GM18511 (cell line): ENCODE results near the gene PRR18.

ENCODE experiments used
- ATAC-seq: cut with Tn5 transposase; IDR thresholded peaks from one replicate; pipeline ENCODE4 v1.9.1; 2021; ENCODE audit warnings: mild to moderate bottlenecking, moderate library complexity; ENCODE audit not compliant: unreplicated experiment

The PRR18 gene

DNA sequence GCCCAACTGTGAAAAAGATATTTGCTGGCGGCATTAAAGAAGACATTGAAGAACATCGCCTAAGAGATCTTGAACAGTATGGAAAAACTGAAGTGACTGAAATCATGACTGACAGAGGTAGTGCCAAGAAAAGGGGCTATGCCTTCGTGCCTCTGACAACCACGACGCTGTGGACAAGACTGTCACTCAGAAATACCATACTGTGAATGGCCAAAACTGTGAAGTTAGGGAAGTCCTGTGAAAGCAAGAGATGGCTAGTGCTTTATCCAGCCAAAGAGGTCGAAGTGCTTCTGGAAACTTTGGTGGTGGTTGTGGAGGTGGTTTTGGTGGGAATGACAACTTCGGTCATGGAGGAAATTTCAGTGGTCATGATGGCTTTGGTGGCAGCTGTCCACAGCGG, 26.7 kb upstream of the PRR18 start:
- no peak for ATAC-seq

DNA sequence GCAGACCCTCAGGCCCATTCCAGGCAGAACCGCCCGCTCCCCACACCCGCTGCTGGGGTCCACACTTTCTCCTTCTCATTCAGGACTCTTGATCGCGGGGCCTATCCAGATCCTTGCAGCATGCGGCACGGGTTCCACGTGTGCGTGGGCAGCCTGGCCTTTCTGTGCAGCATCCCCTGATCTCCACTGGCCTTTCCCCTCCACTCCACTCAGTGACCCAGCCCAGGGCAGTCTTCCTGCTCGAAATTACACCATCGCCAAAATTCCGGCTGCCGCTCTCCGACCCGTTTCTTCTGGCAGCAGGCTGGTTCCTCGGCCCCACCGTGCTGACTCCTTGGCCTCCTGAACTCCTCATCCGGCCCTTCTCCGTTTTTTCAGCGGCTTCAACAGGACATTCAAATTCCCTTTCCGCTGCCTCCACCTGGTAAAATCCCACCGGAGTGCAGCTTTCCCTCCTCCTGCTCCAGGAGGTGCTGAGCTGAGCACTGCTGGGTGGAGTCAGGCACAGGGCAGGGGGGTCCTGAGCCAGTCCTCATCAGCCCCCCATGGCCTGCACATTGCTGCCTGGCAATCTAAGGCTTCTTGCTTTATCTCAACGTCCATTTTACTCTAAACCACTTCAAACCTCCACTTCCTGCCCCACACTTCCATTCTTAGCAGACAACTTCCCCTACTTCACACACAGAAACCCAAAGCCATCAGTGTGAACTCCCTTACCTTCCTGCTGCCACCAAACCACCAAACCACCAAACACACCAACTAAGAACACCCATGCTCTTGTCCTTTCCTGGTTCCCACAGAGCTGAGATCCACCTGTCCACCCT, 25.2 kb upstream of the PRR18 start:
- peak; percentile 81 for ATAC-seq

DNA sequence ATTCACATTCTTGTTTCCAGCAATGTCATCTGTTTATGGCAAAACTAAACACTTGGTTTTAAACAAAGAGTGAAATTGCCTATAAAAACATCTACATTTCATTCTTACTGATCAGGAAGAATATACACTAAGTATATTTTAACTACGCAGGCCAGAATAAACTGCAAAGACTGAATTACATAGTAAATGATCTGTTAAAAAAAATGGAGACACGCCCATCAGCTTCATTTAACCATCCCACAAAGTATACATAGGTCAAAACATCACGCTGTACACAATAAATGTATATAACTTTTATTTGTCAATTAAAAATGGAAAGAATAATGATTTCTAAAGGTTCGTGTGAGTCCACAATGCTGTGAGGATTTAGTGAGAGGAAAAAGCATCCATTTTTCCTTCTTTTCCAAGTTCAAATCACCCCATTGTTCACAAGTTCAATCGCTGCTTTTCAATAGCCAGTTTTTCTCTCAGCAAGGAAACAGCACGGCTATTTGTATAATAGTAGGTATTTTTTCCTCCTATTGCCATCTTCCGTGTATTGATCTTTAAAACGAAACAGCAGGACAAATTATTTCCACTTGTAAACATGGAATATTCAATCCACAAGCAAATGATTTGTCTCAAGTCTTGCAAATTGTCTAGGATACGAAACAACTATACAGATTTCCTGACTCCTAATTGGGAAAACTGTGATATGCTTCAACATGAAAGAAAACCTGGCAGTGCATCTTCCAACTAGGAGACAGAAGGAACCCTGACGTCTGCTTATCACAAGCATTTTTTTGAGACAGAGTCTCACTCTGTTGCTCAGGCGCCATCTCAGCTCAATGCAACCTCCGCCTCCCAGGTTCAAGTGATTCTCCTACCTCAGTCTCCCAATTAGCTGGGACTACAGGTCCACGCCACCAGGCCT, 23.6 kb upstream of the PRR18 start:
- no peak for ATAC-seq

GRCh38 chr6:166330612-166331011, 22.4 kb upstream of the PRR18 start:
- ATAC-seq: no peak

GRCh38 chr6:166325383-166326042, 17.3 kb upstream of the PRR18 start:
- peak; percentile 98 for ATAC-seq

GRCh38 chr6:166323395-166323794, 15.2 kb upstream of the PRR18 start:
- no peak for ATAC-seq

DNA sequence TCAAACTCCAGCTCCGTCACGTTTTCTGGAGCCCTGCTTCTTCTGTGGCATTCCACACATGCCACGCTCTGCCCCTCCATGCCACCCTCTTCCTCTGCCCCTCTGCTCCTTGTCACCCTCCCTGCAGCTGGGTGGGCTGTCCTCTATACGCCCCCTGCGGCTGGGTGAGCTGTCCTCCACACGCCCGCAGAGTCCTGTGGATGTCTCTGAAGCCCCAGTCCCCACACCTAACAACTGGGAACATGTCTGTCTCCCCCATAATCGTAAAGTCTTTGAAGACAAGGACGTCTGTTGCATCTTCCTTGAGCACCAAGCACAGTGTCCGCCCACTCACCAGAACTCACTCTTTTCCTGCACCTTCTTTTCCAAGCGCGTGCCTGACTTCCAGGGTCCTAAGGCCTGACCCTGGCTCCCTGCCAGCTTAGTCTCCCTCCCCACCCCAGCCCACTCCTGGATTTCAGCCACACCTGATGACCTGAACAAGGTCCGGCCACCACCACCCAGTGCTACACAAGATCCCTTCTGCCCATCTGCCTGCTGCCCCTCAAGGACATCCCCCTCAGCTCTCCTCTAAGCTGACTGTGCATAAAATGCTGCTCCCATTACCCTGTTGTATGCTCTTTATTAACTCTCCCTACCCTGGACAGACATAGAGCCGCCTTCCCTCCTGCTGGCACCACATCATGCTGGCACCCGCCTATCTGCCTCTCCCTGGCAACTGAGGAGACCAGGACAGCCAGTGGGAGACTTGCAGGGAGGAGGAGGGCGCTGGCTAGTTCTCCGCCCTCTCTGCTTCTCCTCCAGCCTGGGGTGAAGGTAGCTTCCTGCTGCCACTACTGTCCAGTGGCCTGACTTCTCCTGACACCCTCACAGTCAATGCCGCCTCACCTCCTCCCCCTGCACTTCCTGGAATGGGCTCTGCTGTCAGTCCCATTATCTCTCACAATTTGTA, 10.7 kb upstream of the PRR18 start:
- no peak for ATAC-seq

- ATAC-seq: no peak
These were observed 10.0 kb upstream of the PRR18 start for GRCh38 chr6:166318227-166318626.

- no peak for ATAC-seq
These were observed 9.3 kb upstream of the PRR18 start for GRCh38 chr6:166317261-166318212.

DNA sequence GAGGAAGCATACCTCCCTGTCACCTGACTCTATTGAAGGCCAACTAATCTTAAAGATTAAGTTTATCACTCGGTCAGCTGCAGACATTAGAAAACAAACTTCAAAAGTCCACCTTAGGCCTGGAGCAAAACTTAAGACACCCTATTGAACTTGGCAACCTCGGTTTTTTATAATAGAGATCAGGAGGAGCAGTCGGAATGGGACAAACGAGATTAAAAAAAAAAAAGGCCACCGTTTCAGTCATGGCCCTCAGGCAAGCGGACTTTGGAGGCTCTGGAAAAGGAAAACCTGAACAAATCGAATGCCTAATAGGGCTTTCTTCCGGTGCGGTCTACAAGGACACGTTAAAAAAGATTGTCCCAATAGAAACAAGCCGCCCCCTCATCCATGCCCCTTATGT, 7.2 kb upstream of the PRR18 start:
- no peak for ATAC-seq

DNA sequence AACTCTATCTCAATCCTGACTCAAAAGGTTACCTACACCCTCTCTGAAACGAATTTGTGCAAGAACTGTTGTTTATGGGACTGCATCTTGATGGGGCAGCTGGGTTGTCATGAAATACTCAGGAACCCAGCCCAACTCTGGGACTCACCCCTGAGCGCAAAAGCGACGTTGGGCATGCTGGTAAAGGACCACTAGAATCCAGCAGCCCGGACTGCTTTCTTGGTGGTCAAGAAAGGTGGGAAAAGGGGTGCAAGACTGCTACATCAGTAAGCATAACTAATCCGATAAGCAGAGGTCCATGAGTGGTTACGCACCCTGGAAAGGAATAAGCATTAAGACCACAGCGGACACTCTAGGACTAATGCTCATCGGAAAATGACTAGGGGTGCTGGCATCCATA, 6.3 kb upstream of the PRR18 start:
- ATAC-seq: no peak

DNA sequence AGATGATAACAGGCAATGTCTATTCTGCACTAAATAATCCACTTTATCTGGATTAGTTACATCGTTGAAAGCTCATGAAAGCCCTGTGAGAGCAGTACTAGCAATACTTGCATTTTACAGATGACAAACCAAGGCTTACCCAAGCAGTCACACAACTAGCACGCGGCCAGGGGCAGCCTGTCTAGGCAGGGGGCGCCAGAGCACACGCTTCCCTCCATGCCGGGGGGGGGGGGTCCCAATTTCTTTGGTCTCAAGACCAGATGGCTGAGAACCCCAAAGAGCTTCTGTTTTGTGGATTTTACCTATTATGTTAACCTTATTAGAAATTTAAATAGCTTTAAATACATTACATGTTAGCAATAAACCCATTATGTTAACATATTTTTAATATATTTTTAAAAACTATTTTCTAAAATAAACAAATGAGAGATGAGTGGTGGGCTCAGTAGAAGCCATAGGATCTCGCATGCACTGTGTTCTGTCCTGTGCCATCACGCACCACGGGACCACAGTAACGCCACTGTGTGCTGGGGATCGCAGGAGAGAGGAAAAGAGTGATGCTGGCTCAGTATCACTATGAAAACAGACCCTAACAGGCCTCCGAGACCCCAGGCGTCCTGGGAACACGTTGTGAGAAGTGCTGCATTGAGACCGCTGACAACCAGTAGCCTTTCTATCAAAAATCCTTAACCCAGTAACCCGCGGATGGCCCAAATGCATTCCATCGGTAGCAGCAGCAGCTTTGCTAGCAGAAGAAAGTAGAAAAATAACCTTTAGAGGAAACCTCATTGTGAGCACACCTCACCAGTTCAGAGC, 5.3 kb upstream of the PRR18 start:
- ATAC-seq: peak; percentile 69

GRCh38 chr6:166312832-166313231, 4.6 kb upstream of the PRR18 start:
- ATAC-seq: no peak

DNA sequence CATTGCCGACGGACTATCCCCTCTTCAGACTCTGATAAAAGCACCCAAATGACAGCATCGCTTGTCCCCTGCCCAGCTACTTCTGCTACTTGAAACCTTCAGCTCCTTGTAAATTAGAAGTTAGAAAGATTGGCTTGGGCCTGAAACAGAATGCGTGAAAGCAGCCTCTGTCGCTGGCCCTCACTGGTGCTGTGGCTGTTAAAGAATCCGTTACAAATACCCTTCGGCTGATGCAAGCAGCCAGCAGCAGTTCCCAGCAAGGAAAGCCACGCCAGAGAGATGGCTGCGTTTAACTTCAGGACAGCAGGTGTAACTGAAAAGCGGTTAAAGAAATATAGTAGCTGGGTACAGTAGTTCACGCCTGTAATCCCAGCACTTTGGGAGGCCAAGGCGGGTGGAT, 2.4 kb upstream of the PRR18 start:
- ATAC-seq: no peak

DNA sequence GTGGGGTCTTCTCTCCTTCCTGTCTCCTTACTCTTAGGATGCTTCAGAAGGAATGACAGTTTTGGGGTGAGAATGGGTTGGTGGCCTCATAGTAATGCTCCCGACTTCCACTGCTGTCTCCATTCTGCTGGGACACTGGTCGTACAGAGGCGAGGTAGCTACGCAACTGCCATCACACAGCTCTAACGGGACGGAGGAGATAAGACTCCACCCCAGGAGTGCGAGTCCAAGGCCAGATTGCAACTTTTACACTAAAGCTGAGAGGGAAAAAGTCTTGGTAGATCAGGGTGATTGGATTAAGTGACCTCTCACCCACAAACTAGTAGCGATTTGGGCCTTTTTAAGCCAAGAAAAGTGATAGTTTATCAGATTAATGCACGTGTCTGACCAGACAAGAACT, 1.8 kb upstream of the PRR18 start:
- no peak for ATAC-seq

- ATAC-seq: no peak
These were observed 787 bp upstream of the PRR18 start for GRCh38 chr6:166308769-166309589.
